COLO668 (cell line): ENCODE measurements around the gene NR0B1.

Source experiments
- DNase-seq: peaks from one replicate; lab custom pipeline; 2025; ENCODE audit not compliant: unreplicated experiment; lab: John Stamatoyannopoulos, UW

Gene NR0B1

GRCh38 chrX:30309139-30309571 lies at the start of gene NR0B1:
TSS of gene NR0B1 (minus strand) at chrX:30309390. CDS start at chrX:30309363, 27 bp downstream.
- DNase-seq, result peak; percentile 84

DNA sequence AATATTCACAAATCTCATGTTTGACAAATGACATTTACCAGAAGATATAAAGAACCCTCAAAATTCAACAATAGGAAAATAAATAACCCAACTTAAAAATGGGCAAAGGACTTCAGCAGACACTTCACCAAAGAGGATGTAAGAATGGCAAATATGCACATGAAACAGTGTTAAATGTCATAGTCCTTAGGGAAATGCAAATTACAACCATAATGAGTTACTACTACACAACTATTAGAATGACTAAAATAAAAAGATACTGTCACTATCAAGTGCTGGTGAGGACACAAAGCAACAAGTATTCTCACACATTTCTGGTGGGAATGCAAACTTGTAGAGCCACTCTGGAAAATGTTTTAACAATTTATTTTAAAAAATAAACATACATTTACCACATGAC lies 40.8 kb upstream of the NR0B1 start:
- no peak for DNase-seq

DNA sequence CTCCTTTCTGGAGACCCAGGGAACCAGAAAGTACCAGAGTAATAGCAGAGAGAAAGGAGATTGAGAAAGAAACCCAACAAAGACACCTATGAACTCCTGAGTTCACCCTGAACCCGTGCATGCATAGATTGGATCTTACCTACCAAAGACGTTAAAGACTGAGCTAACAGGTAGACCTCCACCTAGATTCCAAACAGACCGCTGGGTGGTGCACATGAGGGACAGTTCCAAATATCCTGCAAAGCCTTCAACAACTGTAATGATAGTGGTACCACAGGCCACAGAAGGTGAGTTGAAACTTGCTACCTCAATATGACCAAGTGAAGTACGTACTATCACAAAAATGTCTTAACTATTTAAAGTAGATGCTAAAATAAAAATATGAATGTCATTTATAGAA lies 34.0 kb upstream of the NR0B1 start:
- DNase-seq, result no peak

GRCh38 chrX:30340753-30341152 lies 31.6 kb upstream of the NR0B1 start:
- no peak for DNase-seq

GRCh38 chrX:30327762-30328161 lies 18.6 kb upstream of the NR0B1 start:
- DNase-seq, result no peak

GRCh38 chrX:30317308-30317707 lies 8.1 kb upstream of the NR0B1 start:
- DNase-seq, result no peak

DNA sequence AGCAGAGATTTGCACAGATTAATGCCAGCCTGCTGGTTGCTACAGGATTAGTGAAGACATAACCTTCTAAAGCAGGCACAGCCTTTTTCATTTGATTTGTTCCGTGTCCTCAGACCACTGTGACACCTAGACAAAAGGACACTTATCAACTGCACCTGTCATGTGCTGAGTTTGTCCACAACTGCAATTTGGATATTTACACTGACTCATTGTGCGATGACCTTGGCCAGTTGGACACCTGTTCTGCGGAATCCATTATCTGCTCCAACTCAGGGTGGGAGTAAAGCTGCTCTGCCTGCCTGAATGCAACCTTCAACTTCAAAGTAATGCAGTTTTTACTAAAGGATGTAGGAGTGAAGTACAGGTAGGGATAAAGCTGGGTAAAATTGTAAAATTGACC lies 4.1 kb upstream of the NR0B1 start:
- peak; percentile 68 for DNase-seq

DNA sequence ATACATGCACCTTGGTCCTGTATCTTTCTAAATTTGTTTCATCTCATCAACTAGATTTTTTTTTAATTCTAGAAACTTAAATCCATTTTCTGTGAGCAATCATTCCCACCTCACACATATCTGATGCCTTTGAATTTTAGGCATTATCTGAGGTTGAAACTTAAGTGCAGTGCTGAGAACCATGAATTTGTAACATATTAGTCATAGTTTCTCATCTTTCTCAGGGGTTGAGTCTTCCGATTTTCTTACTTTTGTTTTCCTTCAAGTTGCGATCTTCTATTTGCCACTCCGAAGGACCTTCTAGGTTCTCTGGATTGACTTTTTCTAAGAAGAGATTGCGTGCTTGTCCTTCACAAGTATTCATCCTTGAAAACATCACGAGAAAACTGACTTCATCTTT lies 3.7 kb upstream of the NR0B1 start:
- DNase-seq, result no peak

GRCh38 chrX:30310429-30311206 lies 1.4 kb upstream of the NR0B1 start:
- no peak for DNase-seq

- peak; percentile 89 for DNase-seq
Measured at GRCh38 chrX:30308263-30309138, 689 bp downstream of the NR0B1 start.

GRCh38 chrX:30307466-30307865 lies 1.7 kb downstream of the NR0B1 start:
- no peak for DNase-seq

DNA sequence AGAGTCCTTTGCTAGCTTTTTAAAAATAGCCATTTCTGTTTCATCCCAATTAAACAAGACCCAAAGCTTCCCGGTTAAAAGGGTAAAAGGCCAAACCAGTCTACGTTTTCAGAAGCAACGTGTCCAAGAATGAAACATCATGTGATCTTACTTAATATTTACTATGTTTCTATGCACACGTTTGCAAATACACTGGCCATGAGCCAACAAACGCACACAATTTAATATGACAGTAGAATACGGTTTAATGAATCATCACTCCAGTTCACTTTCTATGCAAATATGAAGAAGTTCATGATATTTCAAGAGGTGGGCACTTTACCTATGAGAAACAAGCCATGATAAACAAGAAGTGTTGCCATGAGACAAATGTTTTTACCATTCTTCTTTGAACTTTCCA lies 4.3 kb downstream of the NR0B1 start:
- DNase-seq, result peak; percentile 44

GRCh38 chrX:30302956-30303355 lies 6.2 kb downstream of the NR0B1 start:
- peak; percentile 39 for DNase-seq

DNA sequence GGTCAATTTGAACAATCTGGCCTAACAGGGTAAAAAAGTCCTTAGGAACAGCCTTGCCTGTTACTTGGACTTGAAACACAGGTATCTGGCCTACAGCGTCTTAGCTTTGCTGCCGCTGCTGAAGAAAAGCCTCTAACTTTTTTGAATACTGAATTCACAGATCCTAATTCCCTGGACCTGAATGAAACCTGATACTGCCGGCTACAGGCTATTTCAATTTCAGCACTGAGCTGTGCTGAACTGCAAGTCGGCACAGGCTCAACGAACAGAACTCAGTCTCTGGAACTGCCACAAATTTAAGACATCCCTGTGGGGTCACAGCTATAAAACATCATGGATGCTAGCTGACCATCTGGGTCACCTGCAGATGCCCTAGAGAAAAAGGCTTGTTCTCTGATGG lies 7.2 kb downstream of the NR0B1 start:
- DNase-seq, result no peak

- no peak for DNase-seq
Measured at GRCh38 chrX:30301208-30301607, 8.0 kb downstream of the NR0B1 start.

GRCh38 chrX:30296408-30297254 lies 12.6 kb downstream of the NR0B1 start:
- no peak for DNase-seq

DNA sequence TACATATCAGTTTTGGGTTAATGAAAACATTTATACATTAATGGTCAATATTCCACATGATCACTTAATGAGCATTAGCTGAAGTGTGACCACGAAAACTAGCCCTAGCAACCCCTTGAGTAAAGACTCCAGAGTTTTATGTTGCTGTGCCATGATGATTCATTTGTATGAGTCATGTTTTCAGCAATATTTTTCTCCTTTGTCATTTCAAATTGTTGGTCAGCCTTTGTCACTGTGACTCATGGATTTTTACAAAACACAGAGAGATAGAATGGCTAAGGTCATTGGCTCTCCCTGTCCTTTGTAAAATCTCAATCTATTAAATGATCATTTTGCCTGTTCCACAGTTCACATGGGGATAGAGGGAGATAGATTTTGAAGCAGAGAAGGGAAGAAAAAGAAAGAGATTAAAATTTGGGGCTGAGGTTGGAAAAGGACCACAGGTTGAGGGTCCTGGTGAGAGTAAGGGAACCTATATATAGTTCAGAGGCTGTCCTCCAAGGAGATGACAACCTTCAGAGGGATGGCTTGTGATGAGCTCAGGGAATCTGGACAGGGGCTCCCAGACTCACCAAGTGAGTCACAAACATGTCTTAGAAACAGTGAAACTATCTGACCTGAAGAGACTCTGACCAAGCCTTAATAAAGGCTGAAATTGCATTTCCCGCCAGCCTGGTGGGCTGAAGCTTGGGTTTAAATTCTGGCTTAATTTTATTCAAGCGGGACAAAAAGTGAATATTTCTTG lies 25.6 kb downstream of the NR0B1 start:
- peak; percentile 7 for DNase-seq

DNA sequence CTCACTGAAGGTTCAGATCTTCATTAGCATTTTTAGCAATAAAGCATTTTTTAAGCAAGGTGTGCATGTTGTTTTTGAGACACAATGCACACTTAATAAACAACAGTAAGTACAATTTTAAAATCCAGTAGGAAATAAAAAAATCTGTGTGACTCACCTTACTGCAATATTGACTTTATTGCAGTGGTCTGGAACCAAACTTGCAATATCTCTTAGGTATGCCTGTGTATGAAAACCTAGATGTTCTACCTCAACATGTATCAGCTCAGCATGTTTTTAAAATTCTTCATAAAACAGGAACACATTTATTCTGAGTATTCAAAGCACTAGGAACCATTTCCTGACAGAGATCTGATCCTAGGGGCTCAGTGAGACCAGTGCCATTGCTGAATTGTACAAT lies 26.7 kb downstream of the NR0B1 start:
- DNase-seq, result no peak

DNA sequence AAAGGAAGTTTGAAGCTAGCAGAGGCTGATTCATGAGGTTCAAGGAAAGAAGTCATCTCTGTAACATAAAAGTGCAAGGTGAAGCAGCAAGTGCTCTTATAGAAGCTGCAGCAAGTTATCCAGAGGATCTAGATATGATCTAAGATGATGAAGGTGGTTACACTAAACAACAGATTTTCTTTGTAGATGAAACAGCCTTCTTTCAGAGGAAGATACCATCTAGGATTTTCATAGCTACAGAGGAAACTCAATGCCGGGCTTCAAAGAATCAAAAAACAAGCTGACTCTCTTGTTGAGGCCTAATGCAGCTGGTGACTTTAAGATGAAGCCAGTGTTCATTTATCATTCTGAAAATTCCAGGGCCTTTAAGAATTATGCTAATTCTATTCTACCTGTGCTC lies 28.8 kb downstream of the NR0B1 start:
- DNase-seq, result no peak

- DNase-seq, result no peak
Measured at GRCh38 chrX:30278365-30278764, 30.8 kb downstream of the NR0B1 start.

GRCh38 chrX:30275498-30275897 lies 33.7 kb downstream of the NR0B1 start:
- no peak for DNase-seq
